HG02610 (cell line): ENCODE measurements around the gene HOATZ.

ENCODE experiments used
- ATAC-seq: cut with Tn5 transposase; IDR thresholded peaks from one replicate; pipeline ENCODE4 v1.9.1; 2021; ENCODE audit warnings: mild to moderate bottlenecking, moderate library complexity; ENCODE audit not compliant: unreplicated experiment

The HOATZ gene

DNA sequence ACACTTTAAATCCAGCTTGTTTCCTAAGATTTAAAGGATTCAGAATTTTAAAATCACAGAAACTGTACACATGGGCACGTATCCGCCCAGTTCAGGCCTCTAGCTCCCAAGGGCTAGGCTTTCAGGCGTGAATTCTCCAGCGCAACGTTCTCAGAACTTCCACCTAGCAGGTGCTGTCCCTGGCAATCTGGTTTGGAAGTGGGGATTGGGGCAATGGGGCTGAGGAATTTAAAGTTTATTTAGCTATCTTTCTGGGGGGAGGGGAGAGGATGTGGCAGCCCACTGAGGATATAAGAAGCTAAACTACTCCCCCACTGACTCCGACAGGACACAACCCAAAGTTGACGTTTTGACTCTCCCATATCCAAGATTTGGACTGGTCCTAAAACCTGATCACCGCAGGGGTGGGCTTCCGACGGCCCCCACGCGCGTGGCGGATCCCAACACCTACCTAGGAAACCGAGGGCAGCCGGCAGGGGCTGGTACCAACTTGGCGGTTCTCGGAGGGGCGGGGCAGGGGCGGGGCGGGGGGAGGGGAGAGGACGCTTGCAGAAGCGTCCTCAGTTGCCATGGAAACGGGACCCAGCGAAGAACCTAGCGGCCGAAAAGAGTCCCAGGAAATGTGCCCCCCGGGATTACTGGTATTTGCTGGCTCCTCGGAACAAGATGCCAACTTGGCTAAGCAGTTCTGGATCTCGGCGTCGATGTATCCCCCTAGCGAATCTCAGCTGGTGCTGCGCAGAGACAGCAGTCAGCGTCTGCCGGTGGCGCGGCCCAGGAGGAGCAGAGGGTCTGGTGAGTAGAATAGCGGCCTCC is at the start of gene HOATZ:
HOATZ (plus strand) TSS at position 563 of the 816 bp plus-strand sequence; CDS start at position 570, 7 bp downstream.
- no peak for ATAC-seq

- ATAC-seq: no peak
These were observed 49.2 kb upstream of the HOATZ start for GRCh38 chr11:111465400-111465799.

- no peak for ATAC-seq
These were observed 48.0 kb upstream of the HOATZ start for GRCh38 chr11:111466615-111467014.

DNA sequence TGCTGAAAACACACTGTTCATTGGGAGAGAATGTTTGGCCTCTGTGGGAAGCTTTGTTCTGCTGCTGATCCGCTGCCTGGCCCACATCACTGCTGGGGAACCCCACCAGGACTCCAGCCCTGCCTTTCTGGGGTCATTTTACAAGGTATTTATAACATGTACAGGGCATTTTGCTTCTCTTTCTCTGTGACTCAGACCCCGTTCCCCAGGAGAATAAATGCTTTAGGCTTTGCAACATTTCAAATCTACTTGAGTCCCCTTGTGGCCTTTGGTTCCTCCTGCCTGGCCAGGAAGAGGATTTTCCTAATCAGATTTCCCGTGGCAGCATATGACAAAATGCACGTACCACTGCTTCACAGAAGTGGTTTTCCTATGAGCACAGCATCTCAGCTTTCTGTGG is 45.4 kb upstream of the HOATZ start:
- ATAC-seq: no peak

DNA sequence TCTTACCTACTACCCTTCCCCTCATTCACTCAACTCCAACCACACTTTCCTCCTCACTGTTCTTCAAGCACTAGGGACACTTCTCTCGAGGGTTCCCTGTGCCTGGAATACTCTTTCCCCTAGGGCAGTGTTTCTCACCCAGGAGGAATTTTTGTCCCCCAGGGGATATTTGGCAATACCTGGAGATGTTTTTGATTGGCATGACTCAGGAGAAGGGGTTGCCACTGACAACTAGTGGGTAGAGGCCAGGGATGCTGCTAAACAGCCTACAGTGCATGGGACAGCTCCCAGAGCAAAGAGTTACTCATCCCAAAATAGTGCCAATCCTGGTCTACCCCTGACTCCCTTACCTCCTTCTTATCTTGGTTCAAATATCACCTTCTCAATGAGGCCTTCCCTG is 42.4 kb upstream of the HOATZ start:
- ATAC-seq: no peak

GRCh38 chr11:111474432-111474831 is 40.1 kb upstream of the HOATZ start:
- no peak for ATAC-seq

DNA sequence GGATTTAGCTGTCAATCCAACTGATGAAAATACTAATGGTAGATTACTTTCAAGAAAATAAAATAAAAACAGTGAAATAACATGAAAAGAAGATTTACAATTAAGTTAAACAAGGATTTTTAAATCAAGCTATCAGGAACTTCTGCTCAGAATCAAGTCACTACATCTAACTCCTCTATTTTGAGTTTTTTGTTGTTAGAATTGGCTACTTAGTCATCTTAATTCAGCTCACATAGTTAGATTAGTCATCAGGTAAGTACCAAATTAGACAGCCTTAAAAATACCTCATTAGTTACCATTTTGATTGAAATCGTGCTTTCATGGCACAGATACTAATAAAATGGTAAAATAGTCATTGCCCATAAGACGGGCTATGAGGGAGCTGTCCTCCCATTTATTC is 38.2 kb upstream of the HOATZ start:
- ATAC-seq: no peak

- ATAC-seq: no peak
These were observed 37.6 kb upstream of the HOATZ start for GRCh38 chr11:111476956-111477355.

GRCh38 chr11:111477898-111478297 is 36.7 kb upstream of the HOATZ start:
- no peak for ATAC-seq

DNA sequence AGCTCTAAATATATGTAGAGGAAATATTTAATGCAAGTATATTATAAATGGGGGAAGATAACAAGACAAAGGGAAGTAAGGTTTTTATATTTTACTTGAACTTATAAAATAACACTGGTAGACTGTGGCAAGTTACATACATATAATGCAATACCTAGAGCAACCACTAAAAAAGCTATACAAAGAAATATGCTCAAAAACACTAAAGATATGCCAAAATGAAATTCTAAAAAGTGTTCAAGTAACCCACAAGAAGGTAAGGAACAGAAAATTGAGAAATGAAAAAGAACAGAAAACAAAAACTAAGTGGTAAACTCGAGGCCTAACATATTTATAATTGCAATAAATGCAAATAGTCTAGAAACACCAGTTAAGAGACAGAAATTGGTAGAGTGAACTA is 34.9 kb upstream of the HOATZ start:
- ATAC-seq: no peak

GRCh38 chr11:111483431-111483830 is 31.1 kb upstream of the HOATZ start:
- no peak for ATAC-seq

DNA sequence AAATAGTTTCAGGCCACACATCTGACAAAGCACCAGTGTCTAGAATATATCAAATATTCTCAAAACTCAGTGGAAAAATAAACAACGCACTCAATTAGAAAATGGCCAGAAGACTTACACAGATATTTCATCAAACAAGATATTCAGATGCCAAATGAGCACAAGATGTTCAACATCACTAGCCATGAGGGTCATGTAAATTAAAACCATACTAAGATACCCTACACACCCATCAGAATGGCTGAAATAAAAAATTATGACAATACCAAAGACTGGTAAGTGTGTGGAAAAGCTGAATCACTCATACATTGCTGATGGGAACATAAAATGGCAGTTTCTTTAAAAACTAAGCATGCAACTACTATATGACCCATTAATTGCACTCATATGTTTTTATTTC is 24.1 kb upstream of the HOATZ start:
- ATAC-seq: no peak

DNA sequence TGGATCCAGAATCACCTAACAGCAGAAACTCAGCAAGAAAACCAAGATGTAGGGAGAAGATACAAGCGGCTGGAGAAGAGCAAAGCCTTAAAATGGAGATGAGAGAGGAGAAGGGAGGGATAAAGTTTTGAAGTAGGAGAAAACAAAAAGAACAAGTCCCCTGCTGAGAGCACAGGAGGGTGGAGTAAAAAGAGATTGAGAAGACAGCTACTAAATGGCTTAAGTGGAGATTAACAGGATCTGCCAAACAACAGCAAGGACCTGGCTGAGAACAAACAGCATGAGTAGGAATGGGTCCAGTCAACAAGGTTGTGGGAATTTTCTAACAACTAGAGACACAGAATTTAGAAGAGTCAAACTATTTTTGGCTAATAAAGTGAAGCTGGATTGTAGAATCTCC is 20.5 kb upstream of the HOATZ start:
- ATAC-seq: no peak

GRCh38 chr11:111499483-111499882 is 15.1 kb upstream of the HOATZ start:
- ATAC-seq: no peak

DNA sequence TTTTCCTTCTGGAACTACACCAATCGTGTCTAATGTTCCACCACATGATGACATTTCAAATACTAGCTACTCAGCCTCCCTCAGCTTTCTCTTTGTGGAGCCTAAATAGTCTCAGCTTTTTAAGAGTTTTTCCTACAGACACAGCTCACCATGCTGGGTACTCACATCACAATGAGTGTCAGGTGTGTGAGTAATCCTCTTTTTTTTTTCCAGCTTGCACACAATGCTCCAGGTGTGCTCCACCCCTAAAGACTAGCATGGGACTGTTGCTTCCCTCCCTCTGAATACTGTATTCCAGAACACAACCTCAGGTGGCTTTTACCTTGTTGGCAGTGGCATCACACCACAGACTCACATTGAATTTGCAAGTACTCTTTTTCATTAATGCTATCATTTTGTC is 14.1 kb upstream of the HOATZ start:
- no peak for ATAC-seq

DNA sequence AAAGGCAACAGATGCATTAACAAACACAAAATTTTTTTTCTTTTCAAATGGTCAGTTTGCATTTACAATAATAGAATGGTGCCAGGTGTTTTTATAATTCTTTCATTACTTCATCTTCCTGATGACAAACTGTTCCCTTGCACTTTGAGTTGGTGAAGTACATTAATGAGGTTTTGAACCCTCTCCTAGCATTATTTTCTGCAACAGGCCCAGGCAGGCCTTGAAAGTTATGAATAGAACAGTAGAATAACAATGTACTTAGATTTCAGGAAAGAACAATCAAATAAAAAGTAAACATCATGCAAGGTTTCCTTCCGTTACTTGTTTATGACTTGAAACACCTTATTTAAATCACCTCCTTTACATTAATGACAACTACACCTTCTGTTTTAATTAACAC is 12.0 kb upstream of the HOATZ start:
- no peak for ATAC-seq

GRCh38 chr11:111510311-111510710 is 4.3 kb upstream of the HOATZ start:
- no peak for ATAC-seq

- ATAC-seq: no peak
These were observed 2.0 kb upstream of the HOATZ start, which contains the start of gene BTG4 for GRCh38 chr11:111512296-111513239. Gene BTG4 (minus strand): TSS chr11:111512386. CDS start chr11:111498776, 13,610 bp downstream.

DNA sequence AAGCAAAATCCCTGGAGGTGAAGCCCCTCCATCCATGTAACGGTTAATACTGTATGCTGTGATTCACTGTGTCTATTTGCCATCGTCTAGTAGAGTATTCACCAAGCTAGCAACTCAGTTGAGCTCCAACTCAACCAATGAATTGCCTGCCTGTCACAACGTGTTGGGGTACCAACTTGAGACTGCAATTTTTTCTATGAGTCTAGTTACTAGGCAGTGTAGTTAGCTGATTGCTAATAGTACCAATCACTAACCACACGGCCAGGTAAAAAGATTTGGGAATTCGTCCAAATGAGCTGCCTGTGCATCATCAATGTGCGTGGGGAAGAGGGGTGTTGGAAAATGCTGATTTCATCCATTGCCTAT is 1.4 kb upstream of the HOATZ start:
- no peak for ATAC-seq

DNA sequence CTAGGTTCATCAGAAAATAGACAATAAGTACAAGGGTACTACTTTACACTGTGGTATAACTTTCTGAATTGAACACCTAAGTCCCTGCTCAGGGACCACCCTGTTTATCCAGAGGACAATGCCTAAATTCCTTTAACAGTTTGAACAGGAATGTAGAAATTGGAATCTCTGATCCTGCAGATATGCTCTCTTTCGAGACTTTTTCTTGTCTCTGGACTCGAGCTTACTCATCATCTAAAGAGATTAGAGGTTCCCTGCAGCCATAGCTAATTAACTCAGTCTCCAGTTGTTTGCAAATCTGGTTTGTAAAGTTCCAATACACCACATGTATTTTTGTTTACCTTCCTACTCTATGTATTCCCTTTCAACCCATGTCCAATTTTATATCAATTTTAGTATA is 1.0 kb downstream of the HOATZ start:
- ATAC-seq: no peak

DNA sequence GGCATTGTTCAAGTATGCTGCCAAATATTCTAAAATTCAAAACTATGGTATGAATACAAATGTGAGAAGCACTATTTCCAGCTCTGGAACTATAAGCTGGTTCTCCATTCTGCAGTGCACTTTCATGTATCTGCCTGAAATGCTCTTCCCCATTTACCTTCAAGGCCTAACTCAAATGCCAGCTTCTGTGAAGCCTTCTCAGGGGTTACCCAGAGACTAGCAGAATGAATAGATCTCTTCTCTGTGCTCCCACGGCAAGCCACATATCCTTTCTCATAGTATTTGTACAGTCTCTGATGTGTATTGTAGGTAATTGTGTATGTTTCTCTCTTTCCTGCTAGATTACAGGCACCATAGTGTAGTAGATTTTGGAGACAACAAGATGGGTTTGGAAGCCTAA is 4.1 kb downstream of the HOATZ start:
- ATAC-seq: no peak

DNA sequence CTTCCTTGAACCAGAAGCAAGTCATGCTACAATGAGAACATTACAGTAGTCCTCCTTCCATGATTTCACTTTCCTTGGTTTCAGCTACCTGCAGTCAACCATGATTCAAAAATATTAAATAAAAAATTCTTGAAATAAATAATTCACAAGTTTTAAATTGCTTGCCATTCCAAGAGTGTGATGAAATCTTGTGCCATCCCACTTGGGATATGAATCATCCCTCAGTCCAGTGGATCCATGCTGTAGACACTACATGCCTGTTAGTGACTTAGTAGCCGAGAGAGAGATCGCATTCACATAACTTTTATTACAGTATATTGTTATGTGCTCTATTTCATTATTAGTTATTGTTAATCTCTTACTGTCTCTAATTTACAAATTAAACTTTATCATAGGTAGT is 6.0 kb downstream of the HOATZ start:
- no peak for ATAC-seq
